GM19023 (cell line): ENCODE results near the gene UBAC2.

Experiments used
- ATAC-seq: cut with Tn5 transposase; IDR thresholded peaks from one replicate; pipeline ENCODE4 v1.9.1; 2021; ENCODE audit warnings: mild to moderate bottlenecking, moderate library complexity; ENCODE audit not compliant: unreplicated experiment

Gene UBAC2

GRCh38 chr13:99422586-99423220 is 222.0 kb downstream of the UBAC2 start:
- no peak for ATAC-seq

GRCh38 chr13:99425485-99426341 is 225.1 kb downstream of the UBAC2 start:
- ATAC-seq, result peak; percentile 50

- no peak for ATAC-seq
Measured at GRCh38 chr13:99426426-99426825, 225.8 kb downstream of the UBAC2 start.

GRCh38 chr13:99429670-99430069 is 229.0 kb downstream of the UBAC2 start:
- no peak for ATAC-seq

GRCh38 chr13:99431927-99432608 is 231.4 kb downstream of the UBAC2 start:
- ATAC-seq, result peak; percentile 26

- ATAC-seq, result peak; percentile 57
Measured at GRCh38 chr13:99432609-99433542, 232.2 kb downstream of the UBAC2 start.

- no peak for ATAC-seq
Measured at GRCh38 chr13:99433543-99434075, 233.0 kb downstream of the UBAC2 start.

- peak; percentile 17 for ATAC-seq
Measured at GRCh38 chr13:99434258-99434788, 233.7 kb downstream of the UBAC2 start.

GRCh38 chr13:99435116-99435515 is 234.5 kb downstream of the UBAC2 start:
- no peak for ATAC-seq

GRCh38 chr13:99435998-99436397 is 235.3 kb downstream of the UBAC2 start:
- no peak for ATAC-seq
